ENCODE measurements around the gene LAGE3.

LAGE3 gene, protein sequence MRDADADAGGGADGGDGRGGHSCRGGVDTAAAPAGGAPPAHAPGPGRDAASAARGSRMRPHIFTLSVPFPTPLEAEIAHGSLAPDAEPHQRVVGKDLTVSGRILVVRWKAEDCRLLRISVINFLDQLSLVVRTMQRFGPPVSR

DNA sequence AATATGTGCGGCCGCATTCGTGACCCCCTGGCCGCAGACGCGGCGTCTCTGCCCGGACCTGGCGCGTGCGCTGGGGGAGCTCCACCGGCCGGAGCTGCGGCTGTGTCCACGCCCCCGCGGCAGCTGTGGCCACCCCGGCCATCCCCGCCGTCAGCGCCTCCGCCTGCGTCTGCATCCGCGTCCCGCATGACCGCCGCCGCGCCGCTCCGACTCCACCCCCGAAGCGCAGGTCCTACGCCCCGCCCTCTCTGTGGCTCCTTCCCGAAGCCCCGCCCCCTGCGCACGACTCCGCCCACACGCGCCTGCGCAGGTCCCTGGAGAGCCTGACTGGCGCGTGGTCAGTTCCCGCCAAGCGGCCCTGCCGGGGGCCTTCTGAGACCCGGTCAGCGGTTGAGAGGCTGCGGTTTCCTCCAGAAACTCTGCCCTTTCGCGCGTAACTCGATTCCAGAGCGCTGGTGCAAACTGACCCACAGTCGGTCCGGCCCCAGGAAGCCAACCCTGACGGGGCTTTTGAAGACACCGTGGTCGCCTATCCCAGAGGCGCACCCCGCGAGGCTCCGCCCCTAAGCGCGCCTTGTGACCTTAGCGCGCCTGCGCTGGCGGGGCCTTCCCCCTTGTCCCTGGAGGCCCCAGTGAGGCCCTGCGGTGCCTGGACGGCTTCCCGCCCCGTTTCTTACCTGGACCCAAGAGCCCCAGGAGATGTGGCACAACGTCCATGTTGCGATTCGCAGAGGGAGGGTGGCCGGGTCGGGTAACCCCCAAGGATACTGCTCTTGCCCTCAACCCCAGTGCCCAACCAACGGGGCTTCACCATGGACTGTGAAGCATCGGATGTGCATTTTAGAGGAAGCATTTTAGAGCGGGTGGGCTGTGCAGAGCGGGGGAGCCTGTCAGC is at the start of gene LAGE3:
TSS of gene LAGE3 (minus strand) at position 554 of the 895 bp plus-strand sequence. CDS start at position 188, 366 bp downstream.
- TF ChIP-seq, protein P1, sequence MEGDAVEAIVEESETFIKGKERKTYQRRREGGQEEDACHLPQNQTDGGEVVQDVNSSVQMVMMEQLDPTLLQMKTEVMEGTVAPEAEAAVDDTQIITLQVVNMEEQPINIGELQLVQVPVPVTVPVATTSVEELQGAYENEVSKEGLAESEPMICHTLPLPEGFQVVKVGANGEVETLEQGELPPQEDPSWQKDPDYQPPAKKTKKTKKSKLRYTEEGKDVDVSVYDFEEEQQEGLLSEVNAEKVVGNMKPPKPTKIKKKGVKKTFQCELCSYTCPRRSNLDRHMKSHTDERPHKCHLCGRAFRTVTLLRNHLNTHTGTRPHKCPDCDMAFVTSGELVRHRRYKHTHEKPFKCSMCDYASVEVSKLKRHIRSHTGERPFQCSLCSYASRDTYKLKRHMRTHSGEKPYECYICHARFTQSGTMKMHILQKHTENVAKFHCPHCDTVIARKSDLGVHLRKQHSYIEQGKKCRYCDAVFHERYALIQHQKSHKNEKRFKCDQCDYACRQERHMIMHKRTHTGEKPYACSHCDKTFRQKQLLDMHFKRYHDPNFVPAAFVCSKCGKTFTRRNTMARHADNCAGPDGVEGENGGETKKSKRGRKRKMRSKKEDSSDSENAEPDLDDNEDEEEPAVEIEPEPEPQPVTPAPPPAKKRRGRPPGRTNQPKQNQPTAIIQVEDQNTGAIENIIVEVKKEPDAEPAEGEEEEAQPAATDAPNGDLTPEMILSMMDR (IDR thresholded peaks at IDR 0.05; ENCODE audit: low read length, missing control alignments), result no peak
- H3K4me3 ChIP-seq (replicated peaks; ENCODE audit: low read depth, low read length), result peak within 1 kb of the TSS; percentile 58
- DNase-seq (ENCODE audit: low read depth), result peak; percentile 92

DNA sequence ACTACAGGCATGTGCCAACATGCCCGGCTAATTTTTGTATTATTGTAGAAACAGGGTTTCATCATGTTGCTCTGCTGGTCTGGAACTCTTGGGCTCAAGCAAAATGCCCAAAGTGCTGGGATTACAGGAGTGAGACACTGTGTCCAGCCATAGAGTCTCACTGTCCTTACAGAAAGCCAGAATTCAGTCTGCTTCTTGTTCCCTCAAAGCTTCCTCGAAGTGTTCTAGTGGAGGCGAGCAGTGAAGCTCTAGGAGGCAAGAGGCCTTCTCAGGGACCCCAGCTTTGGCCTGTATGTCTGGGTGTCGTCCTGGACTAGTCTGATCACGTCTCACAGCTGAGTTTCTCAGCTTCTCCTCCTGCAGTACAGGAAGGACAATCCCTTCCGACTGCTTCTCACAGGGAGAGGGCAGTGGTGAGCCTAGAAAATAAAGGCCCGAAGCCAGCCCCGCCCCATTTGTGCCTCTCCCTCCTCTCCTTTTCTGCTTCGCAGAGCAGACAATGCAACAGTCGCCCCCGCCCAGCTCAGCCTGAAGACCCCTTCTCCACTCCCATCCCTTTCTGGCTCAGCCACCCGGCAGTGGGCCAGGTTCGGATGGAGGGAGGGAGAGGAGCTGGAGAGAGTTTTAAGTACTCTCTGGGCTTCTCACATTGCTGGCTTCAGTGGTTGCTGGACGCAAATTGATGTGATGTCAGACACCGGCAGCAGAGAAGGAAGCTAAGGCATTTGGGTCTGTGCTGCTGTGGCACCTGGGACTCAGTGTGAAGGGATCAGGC is 48.0 kb upstream of the LAGE3 start:
- TF ChIP-seq, protein P1 (IDR thresholded peaks at IDR 0.05; ENCODE audit: low read length, missing control alignments), result peak; percentile 60
- H3K4me3 ChIP-seq (replicated peaks; ENCODE audit: low read depth, low read length), result peak overlapping the region; percentile 19
- DNase-seq (ENCODE audit: low read depth), result peak; percentile 82

DNA sequence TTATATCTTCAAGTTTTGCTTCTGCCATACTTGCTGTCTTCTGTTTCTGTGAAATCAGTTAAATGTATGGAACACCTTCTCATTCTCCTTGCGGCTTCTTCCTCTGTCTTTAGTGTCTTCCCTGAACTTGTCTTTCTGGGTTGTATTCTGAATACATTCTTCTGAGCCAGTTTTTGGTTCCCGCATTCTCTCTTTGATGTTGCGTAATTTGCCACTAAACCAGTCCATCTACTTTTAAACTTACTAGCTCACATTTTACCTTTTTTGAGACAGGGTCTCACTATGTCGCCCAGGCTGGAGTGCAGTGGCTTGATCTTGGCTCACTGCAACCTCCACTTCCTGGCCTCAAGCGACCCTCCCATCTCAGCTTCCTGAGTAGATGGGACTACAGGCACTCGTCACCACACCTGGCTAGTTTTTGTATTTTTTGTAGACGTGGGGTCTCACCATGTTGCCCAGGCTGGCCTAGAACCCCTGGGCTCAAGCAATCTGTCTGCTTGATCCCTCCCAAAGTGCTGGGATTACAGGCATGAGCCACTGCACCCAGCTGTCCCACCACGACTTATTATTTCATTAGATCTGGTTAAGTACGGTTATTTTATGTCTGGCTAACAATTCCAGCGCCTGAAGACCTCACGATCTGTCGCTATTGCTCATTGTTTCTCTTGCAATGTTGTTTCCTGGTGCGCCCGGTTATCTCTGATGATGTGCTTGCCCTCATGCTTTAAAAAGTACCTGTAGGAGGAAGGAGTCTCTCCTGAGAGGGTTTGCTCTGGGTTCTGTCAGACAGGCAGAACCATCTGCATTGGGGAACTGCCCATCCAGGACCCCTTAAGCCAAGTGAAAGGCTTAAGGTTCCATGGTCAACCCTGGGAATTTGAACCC is 46.8 kb upstream of the LAGE3 start:
- TF ChIP-seq, protein P1 (IDR thresholded peaks at IDR 0.05; ENCODE audit: low read length, missing control alignments), result no peak
- no peak overlapping the region for H3K4me3 ChIP-seq (replicated peaks; ENCODE audit: low read depth, low read length)
- no peak for DNase-seq (ENCODE audit: low read depth)

DNA sequence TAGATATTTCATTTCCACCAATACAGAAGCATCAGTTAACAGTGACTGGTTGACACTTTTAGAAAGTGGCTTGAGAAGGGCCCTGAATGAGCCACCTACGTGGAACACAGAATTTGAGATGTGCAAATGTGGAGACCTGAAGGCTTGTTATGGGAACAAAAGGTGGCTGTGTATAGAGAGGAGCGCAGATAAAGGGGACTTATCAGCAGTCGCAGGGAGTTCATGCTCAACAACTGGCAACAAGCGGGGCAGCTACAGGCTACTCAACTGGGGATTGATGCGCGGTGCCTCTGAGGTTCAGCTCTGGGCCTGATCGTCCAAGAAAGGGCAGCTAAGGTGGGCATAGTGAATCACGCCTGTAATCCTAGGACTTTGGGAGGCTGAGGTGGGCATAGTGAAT is 40.3 kb upstream of the LAGE3 start:
- TF ChIP-seq, protein P1 (IDR thresholded peaks at IDR 0.05; ENCODE audit: low read length, missing control alignments), result no peak
- DNase-seq (ENCODE audit: low read depth), result no peak

DNA sequence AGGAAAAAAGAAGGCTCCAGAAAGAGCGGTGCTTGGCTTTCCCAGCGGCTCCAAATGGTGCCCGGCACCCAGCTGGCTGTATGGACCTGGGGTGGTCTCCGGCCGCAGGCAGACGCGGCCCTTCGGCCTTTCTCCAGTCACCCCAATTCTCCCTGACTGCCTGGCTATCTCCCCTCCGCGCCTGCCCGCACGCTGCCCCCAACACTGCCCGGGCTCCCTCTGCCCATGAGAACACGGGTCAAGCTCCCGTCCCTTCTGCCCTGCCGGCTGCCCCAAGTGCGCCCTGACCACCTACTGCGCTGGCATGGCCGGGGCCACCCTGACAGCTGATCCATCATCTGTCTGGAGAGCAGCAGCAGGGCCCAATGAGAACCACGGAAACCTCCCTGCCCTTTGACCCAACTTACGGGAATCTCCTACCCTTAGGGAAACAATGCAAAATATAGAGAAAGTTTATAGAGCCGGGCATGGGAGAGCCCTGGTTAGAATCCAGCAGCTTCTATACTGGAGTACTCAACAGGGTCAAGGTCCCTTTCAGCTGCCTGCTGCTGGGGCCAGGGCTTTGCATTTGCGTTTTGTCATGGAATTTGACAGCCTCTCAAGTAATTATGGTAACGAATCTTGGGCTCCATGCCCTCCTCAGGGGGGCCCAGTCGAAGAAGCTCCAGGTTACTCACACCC is 38.2 kb upstream of the LAGE3 start:
- DNase-seq (ENCODE audit: low read depth), result no peak
- H3K4me3 ChIP-seq (replicated peaks; ENCODE audit: low read depth, low read length), result no peak overlapping the region

More for the DNA sequence above, 40.3 kb upstream of the LAGE3 start:
- no peak overlapping the region for H3K4me3 ChIP-seq (replicated peaks; ENCODE audit: low read depth, low read length)

More for the DNA sequence above, 38.2 kb upstream of the LAGE3 start:
- TF ChIP-seq, protein P1 (IDR thresholded peaks at IDR 0.05; ENCODE audit: low read length, missing control alignments), result no peak
